K562 (cell line): ENCODE measurements around the gene TANGO6. TPM values are rescaled to one million over a fixed set of nuclear protein-coding genes. Genes with fewer than 3 reads are reported as not detected.

Experiments
- ADNP ChIP-seq: fragments of 200-800 bp; sonication (Bioruptor generic); IDR thresholded peaks from 2 replicates; pipeline ENCODE4 v1.6.1; 2016; ENCODE audit warnings: missing genetic modification characterization, missing compliant biosample characterization
- DMBX1 ChIP-seq: fragments of 250-450 bp; sonication (Bioruptor Pico); IDR thresholded peaks from 2 replicates; pipeline ENCODE4 v1.8.0; 2022; ENCODE audit warnings: inconsistent platforms, mild to moderate bottlenecking, moderate library complexity, borderline replicate concordance
- KLF10 ChIP-seq: fragments of 250-450 bp; sonication (Bioruptor Pico); IDR thresholded peaks from 2 replicates; pipeline ENCODE4 v1.6.1; 2021; ENCODE audit warnings: matching md5 sums
- MIER1 ChIP-seq: fragments of 450-650 bp; IDR thresholded peaks from 2 replicates; pipeline ENCODE4 v1.6.1; 2016; ENCODE audit warnings: antibody characterized with exemption, mild to moderate bottlenecking, low read depth
- RBFOX2 ChIP-seq: fragments of 200-400 bp; formaldehyde crosslinking; IDR thresholded peaks from 2 replicates; pipeline ENCODE4 v1.6.1; 2017; ENCODE audit warnings: low read depth, mild to moderate bottlenecking, low read length, moderate library complexity
- RBM17 ChIP-seq: fragments of 200-400 bp; formaldehyde crosslinking; IDR thresholded peaks from 2 replicates; pipeline ENCODE4 v1.6.1; 2017; ENCODE audit warnings: low read depth, mild to moderate bottlenecking, low read length, borderline replicate concordance
- TCF7L2 ChIP-seq: fragments of 150-350 bp; IDR thresholded peaks from 2 replicates; pipeline ENCODE4 v1.6.1; 2016; ENCODE audit warnings: low read depth, mild to moderate bottlenecking, low read length, moderate library complexity
- TGIF2 ChIP-seq: sonication (generic); formaldehyde crosslinking; IDR thresholded peaks from 2 replicates; pipeline ENCODE4 v1.8.1; 2022; ENCODE audit warnings: mild to moderate bottlenecking, missing genetic modification reagents, moderate library complexity
- ZNF354B ChIP-seq: fragments of 250-450 bp; sonication (Bioruptor Pico); IDR thresholded peaks from 2 replicates; pipeline ENCODE4 v1.4.0; 2020
- ZNF785 ChIP-seq: fragments of 250-450 bp; sonication (Bioruptor Pico); IDR thresholded peaks from 2 replicates; pipeline ENCODE4 v1.4.0; 2020; ENCODE audit warnings: mild to moderate bottlenecking
- polyA plus RNA-seq, 8 experiments: library from polyadenylated mRNA; depleted of rRNA in 4 of 8; stranded (reverse) in 5 of 8; unstranded in 3 of 8; fragments of >200 nt; fragmentation: Nextera tagmentation in 2 of 8; fragmentation: Illumina TruSeq in 1 of 8; extraction: Ambion mirVana in 2 of 8; extraction: Trizol in 1 of 8; gene quantifications; 2 replicates each; pipeline versions ENCODE4 v1.2.1 to v1.2.3, GENCODE V29; 2011 to 2014; ENCODE audit warnings: inconsistent platforms in 1 of 8, missing spikeins in 1 of 8
- total RNA-seq, 7 experiments: library from RNA; depleted of rRNA in 6 of 7; stranded (reverse); fragments of >200 nt in 6 of 7; fragmentation: Illumina TruSeq in 2 of 7; extraction: Trizol in 2 of 7; gene quantifications; 2 replicates each; pipeline versions ENCODE4 v1.2.1 to v1.2.3, GENCODE V29; 2011 to 2021; ENCODE audit warnings: low replicate concordance in 1 of 7
- TF ChIP-seq, protein P1 (sequence below): fragments of 250-450 bp; sonication (Bioruptor Pico); IDR thresholded peaks from 2 replicates; pipeline ENCODE4 v1.5.0; 2022; ENCODE audit warnings: mild to moderate bottlenecking
- TF ChIP-seq, protein P2 (sequence below), 2 experiments: fragments of 450-650 bp; IDR thresholded peaks; 2 replicates each; pipeline ENCODE4 v1.6.1; 2016; ENCODE audit warnings: mild to moderate bottlenecking in 2 of 2, borderline replicate concordance in 1 of 2, low read depth in 1 of 2, moderate library complexity in 1 of 2
- TF ChIP-seq, protein P3 (sequence below): sonication (generic); formaldehyde crosslinking; IDR thresholded peaks from 2 replicates; pipeline ENCODE4 v1.5.0; 2020; ENCODE audit warnings: missing genetic modification reagents
- TF ChIP-seq, protein P4 (sequence below), 3 experiments: fragments of 200-800 bp in 1 of 3; sonication (Bioruptor generic) in 1 of 3; sonication (generic) in 1 of 3; formaldehyde crosslinking in 1 of 3; IDR thresholded peaks; 2 replicates each; pipeline versions ENCODE4 v1.6.1 to v1.8.0; 2016 to 2022; ENCODE audit warnings: mild to moderate bottlenecking in 2 of 3, missing compliant biosample characterization in 2 of 3, missing genetic modification characterization in 2 of 3, missing genetic modification reagents in 1 of 3

Gene TANGO6
- total and polyA plus RNA-seq, 9 of the 15 experiments (the other 6 are each of a cell fraction or from before 2014, with no cell fraction given), result 1.6 to 15.2 (median 9.6) TPM

DNA sequence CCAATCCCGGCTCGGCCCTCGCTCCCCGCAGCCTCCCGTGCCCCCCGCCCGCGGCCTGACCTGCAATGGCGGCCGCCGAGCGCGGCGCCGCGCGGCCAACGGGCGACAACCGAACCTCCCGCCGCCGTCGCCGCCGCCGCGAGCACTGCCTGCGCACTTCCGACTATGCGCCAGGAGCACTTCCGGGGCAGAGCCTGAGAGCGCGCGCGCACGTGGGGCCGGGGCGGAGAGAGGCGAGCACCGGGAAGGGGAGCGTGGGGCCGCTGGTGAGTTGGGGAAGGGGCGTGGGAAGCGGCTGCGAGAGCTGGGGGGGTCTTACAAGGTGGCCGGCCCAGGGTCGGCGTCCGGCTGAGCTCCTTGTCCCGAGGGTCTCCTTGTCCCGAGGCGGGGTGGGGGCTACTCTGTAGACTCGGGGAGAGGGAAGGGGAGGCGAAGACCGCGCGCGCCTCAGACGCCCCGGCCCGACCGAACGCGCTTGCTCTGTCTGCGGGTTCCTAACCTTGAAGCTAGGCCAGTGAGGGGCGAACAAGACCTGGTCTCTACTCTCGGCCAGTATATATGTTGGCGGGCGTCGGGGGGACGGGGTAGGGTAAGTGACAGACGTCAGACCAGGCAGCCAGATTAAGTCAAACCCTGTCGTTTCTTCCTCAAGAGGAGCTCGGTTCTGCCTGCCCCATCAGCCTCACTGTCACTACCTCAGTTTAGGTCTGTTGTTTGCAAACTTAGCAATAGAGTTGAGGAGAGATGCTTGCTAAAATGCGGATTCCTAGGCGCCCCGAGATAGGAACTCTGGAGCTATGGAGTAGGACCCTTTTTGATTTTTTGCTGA lies 289.3 kb downstream of the TANGO6 start, which contains the start of the genes CHTF8 and UTP4 (continued):
- TF ChIP-seq, protein P1, sequence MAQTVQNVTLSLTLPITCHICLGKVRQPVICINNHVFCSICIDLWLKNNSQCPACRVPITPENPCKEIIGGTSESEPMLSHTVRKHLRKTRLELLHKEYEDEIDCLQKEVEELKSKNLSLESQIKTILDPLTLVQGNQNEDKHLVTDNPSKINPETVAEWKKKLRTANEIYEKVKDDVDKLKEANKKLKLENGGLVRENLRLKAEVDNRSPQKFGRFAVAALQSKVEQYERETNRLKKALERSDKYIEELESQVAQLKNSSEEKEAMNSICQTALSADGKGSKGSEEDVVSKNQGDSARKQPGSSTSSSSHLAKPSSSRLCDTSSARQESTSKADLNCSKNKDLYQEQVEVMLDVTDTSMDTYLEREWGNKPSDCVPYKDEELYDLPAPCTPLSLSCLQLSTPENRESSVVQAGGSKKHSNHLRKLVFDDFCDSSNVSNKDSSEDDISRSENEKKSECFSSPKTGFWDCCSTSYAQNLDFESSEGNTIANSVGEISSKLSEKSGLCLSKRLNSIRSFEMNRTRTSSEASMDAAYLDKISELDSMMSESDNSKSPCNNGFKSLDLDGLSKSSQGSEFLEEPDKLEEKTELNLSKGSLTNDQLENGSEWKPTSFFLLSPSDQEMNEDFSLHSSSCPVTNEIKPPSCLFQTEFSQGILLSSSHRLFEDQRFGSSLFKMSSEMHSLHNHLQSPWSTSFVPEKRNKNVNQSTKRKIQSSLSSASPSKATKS (CRISPR knock-in tag), result no peak
- peak; percentile 98 for TF ChIP-seq RBFOX2
- no peak for TF ChIP-seq MIER1
- no peak for TF ChIP-seq ADNP
- TF ChIP-seq, protein P2, sequence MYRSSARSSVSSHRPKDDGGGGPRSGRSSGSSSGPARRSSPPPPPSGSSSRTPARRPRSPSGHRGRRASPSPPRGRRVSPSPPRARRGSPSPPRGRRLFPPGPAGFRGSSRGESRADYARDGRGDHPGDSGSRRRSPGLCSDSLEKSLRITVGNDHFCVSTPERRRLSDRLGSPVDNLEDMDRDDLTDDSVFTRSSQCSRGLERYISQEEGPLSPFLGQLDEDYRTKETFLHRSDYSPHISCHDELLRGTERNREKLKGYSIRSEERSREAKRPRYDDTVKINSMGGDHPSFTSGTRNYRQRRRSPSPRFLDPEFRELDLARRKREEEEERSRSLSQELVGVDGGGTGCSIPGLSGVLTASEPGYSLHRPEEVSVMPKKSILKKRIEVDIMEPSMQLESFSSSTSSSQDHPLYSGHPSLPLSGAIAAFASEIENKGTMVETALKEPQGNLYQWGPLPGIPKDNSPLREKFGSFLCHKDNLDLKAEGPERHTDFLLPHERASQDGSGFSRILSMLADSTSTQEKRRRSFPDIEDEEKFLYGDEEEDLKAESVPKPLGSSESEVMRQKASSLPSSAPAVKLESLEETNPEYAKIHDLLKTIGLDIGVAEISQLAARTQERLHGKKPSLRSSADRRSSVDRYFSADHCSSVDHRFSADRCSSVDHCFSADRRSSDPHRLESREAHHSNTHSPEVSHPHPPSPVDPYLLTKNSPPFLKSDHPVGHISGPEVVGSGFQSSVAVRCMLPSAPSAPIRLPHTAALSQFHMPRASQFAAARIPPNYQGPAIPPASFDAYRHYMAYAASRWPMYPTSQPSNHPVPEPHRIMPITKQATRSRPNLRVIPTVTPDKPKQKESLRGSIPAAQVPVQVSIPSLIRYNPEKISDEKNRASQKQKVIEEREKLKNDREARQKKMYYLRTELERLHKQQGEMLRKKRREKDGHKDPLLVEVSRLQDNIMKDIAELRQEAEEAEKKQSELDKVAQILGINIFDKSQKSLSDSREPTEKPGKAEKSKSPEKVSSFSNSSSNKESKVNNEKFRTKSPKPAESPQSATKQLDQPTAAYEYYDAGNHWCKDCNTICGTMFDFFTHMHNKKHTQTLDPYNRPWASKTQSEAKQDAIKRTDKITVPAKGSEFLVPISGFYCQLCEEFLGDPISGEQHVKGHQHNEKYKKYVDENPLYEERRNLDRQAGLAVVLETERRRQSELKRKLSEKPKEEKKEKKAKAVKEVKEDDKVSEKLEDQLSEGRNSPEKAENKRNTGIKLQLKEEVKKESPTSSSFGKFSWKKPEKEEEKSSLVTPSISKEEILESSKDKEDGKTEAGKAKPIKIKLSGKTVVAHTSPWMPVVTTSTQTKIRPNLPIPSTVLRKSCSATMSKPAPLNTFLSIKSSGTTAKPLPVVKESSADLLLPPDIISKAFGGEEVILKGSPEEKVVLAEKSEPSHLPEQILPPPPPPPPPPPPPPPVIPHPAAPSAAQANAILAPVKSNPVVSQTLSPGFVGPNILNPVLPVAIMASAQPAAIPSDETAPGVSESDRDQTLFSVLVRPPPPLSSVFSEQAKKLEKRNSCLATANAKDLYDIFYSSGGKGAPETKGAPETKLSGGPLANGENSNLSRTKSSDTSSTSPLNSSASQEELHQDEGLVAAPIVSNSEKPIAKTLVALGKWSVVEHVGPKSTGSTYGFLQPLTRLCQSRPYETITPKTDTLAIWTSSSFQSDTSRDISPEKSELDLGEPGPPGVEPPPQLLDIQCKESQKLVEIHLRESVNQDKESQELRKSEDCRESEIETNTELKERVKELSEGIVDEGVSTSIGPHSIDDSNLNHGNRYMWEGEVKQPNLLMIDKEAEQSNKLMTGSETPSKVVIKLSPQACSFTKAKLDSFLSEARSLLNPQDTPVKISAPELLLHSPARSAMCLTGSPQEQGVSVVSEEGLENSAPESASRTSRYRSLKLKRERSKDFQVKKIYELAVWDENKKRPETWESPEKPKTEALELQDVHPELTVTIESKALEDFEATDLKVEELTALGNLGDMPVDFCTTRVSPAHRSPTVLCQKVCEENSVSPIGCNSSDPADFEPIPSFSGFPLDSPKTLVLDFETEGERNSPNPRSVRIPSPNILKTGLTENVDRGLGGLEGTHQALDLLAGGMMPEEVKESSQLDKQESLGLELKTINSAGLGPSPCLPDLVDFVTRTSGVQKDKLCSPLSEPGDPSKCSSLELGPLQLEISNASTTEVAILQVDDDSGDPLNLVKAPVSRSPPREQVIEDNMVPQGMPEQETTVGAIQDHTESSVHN (IDR thresholded peaks at IDR 0.05; ENCODE audit: borderline replicate concordance in 1 of 2, low read depth in 1 of 2), result no peak
- no peak for TF ChIP-seq TGIF2
- TF ChIP-seq, protein P3, sequence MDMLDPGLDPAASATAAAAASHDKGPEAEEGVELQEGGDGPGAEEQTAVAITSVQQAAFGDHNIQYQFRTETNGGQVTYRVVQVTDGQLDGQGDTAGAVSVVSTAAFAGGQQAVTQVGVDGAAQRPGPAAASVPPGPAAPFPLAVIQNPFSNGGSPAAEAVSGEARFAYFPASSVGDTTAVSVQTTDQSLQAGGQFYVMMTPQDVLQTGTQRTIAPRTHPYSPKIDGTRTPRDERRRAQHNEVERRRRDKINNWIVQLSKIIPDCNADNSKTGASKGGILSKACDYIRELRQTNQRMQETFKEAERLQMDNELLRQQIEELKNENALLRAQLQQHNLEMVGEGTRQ (CRISPR knock-in tag), result peak; percentile 76
- TF ChIP-seq KLF10 (CRISPR knock-in tag), result no peak
- TF ChIP-seq RBM17, result no peak
- no peak for TF ChIP-seq TCF7L2
- no peak for TF ChIP-seq DMBX1
- TF ChIP-seq ZNF354B (CRISPR knock-in tag), result no peak
- no peak for TF ChIP-seq ZNF785 (CRISPR knock-in tag)
- TF ChIP-seq, protein P4, sequence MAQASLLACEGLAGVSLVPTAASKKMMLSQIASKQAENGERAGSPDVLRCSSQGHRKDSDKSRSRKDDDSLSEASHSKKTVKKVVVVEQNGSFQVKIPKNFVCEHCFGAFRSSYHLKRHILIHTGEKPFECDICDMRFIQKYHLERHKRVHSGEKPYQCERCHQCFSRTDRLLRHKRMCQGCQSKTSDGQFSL (CRISPR knock-in tag; IDR thresholded peaks at IDR 0.05), result no peak
- TF ChIP-seq, protein P4 (tag; IDR thresholded peaks at IDR 0.05), result no peak
